ENCODE data around the gene ASB3.
A peak's percentile ranks its signal among the peaks of the same experiment; 100 is the strongest.
"Not testable (repeated sequence)": the region's sequence is repeated elsewhere in the genome, so short reads cannot be mapped to it uniquely, and the experiment has no call there.

The ASB3 gene

GRCh38 chr2:53785366-53785765 lies 1.4 kb downstream of the ASB3 start:
- no peak for DNase-seq (ENCODE audit: low spot score)

- no peak for DNase-seq (ENCODE audit: low spot score)
Measured at GRCh38 chr2:53784436-53784835, 2.3 kb downstream of the ASB3 start.

- DNase-seq (ENCODE audit: low spot score) = no peak
Measured at GRCh38 chr2:53782676-53783075, 4.1 kb downstream of the ASB3 start.

GRCh38 chr2:53780056-53780455 lies 6.7 kb downstream of the ASB3 start:
- DNase-seq (ENCODE audit: low spot score) = no peak

- DNase-seq (ENCODE audit: low spot score) = no peak
Measured at GRCh38 chr2:53778536-53779162, 8.1 kb downstream of the ASB3 start.

- DNase-seq (ENCODE audit: low spot score) = no peak
Measured at GRCh38 chr2:53777134-53777533, 9.6 kb downstream of the ASB3 start.

- DNase-seq (ENCODE audit: low spot score) = no peak
Measured at GRCh38 chr2:53770264-53770663, 16.5 kb downstream of the ASB3 start.

GRCh38 chr2:53769318-53769945 lies 17.3 kb downstream of the ASB3 start:
- DNase-seq (ENCODE audit: low spot score) = no peak

GRCh38 chr2:53768242-53768542 lies 18.6 kb downstream of the ASB3 start:
- no peak for DNase-seq (ENCODE audit: low spot score)

- DNase-seq (ENCODE audit: low spot score) = peak; percentile 90
Measured at GRCh38 chr2:53767405-53768241, 19.1 kb downstream of the ASB3 start, which contains the start of gene CHAC2. Gene CHAC2 (plus strand): TSS chr2:53767804. CDS start chr2:53767887, 83 bp downstream.

- DNase-seq (ENCODE audit: low spot score) = no peak
Measured at GRCh38 chr2:53765767-53766166, 21.0 kb downstream of the ASB3 start.

GRCh38 chr2:53757206-53757605 lies 29.5 kb downstream of the ASB3 start:
- not testable (repeated sequence) for DNase-seq (ENCODE audit: low spot score)

GRCh38 chr2:53756644-53757043 lies 30.1 kb downstream of the ASB3 start:
- no peak for DNase-seq (ENCODE audit: low spot score)

GRCh38 chr2:53755121-53755520 lies 31.6 kb downstream of the ASB3 start:
- DNase-seq (ENCODE audit: low spot score) = no peak

GRCh38 chr2:53753041-53753440 lies 33.7 kb downstream of the ASB3 start:
- DNase-seq (ENCODE audit: low spot score) = no peak

GRCh38 chr2:53752385-53752784 lies 34.4 kb downstream of the ASB3 start:
- DNase-seq (ENCODE audit: low spot score) = no peak

- DNase-seq (ENCODE audit: low spot score) = peak; percentile 86
Measured at GRCh38 chr2:53751728-53752127, 35.0 kb downstream of the ASB3 start.

GRCh38 chr2:53750041-53750768 lies 36.5 kb downstream of the ASB3 start:
- DNase-seq (ENCODE audit: low spot score) = no peak

GRCh38 chr2:53744395-53745065 lies 42.2 kb downstream of the ASB3 start:
- DNase-seq (ENCODE audit: low spot score) = no peak

GRCh38 chr2:53740170-53740569 lies 46.6 kb downstream of the ASB3 start:
- DNase-seq (ENCODE audit: low spot score) = peak; percentile 61

- DNase-seq (ENCODE audit: low spot score) = no peak
Measured at GRCh38 chr2:53739032-53739431, 47.7 kb downstream of the ASB3 start.

- no peak for DNase-seq (ENCODE audit: low spot score)
Measured at GRCh38 chr2:53737091-53737490, 49.7 kb downstream of the ASB3 start.

All from RKO (cell line).